ENCODE measurements around the gene VASP.
A peak's percentile ranks its signal among the peaks of the same experiment; 100 is the strongest.

The VASP gene
- 85.6 to 216 (median 144) reads per million in 9 experiments for total RNA-seq

GRCh38 chr19:45506989-45507871 lies at the start of gene VASP:
Gene VASP, plus strand, starts transcription at chr19:45507479. Its CDS starts 293 bp downstream, at chr19:45507772.
- Mint-ChIP-seq H3K36me3 (ENCODE audit: insufficient read depth) (peaks cover 33% of the 10 kb centered on the region), H3K27me3 (no peaks in the 10 kb centered on the region), H3K9me3 (no peaks in the 10 kb centered on the region), H3K4me3 (peak within 1 kb of the TSS; percentile 91 to 98), H3K27ac (peak within 1 kb of the TSS; percentile 82 to 96), H3K4me1 (ENCODE audit: low read depth in 2 of 2) (peaks cover 33 to 48% of the 10 kb centered on the region in 2 donors)
- DNase-seq: peak; percentile 89 to 95 (median 90)
- ATAC-seq (replicated peaks): peak; percentile 72

- Mint-ChIP-seq H3K27ac (peak overlapping the region in 1 of 2 donors; percentile 55), H3K36me3 (ENCODE audit: insufficient read depth) (peaks cover 22% of the 10 kb centered on the region), H3K27me3 (no peaks in the 10 kb centered on the region), H3K4me3 (peak overlapping the region in 1 of 2 donors; percentile 48), H3K4me1 (ENCODE audit: low read depth in 2 of 2) (peaks cover 21 to 22% of the 10 kb centered on the region in 2 donors), H3K9me3 (no peaks in the 10 kb centered on the region)
- no peak for DNase-seq
- ATAC-seq (replicated peaks): no peak
These were observed 49.5 kb upstream of the VASP start for GRCh38 chr19:45457776-45458175.

DNA sequence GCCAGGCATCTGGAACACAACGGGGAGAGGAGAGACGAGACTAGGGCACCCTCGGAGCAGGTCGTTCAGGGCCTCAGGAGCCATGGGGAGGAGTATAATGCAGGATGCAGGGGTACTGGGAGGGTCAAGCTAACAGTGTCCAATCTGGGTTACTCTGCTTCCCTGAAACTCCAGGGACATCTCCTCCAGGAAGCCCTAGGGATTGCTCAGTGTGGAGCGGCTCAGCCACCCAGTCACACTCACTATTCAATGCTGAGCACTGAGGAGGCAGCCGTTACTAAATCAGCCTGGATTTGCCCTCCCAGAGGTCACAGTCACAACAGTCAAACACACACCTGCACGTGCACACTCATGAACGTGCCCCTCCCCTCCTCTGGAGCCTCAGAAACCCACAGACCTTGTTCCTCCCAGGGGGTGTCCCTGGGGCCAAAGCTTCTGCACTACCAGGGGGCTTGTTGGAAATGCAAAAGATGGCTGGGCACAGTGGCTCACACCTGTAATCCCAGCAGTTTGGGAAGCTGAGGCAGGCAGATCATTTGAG lies 46.4 kb upstream of the VASP start:
- Mint-ChIP-seq H3K4me1 (ENCODE audit: low read depth in 2 of 2) (peaks cover 7 to 11% of the 10 kb centered on the region in 2 donors), H3K36me3 (ENCODE audit: insufficient read depth) (peaks cover 13% of the 10 kb centered on the region), H3K9me3 (no peaks in the 10 kb centered on the region), H3K27ac (no peak overlapping the region), H3K27me3 (peaks cover 0 to 6% of the 10 kb centered on the region in 2 donors), H3K4me3 (no peak overlapping the region)
- ATAC-seq (replicated peaks) (no peak), DNase-seq (no peak)

GRCh38 chr19:45462174-45462573 lies 45.1 kb upstream of the VASP start:
- Mint-ChIP-seq H3K4me3 (no peak overlapping the region), H3K4me1 (ENCODE audit: low read depth in 2 of 2) (peaks cover 3 to 6% of the 10 kb centered on the region in 2 donors), H3K36me3 (ENCODE audit: insufficient read depth) (peaks cover 16% of the 10 kb centered on the region), H3K27me3 (peaks cover 0 to 6% of the 10 kb centered on the region in 2 donors), H3K9me3 (no peaks in the 10 kb centered on the region), H3K27ac (no peak overlapping the region)
- DNase-seq (no peak), ATAC-seq (replicated peaks) (no peak)

DNA sequence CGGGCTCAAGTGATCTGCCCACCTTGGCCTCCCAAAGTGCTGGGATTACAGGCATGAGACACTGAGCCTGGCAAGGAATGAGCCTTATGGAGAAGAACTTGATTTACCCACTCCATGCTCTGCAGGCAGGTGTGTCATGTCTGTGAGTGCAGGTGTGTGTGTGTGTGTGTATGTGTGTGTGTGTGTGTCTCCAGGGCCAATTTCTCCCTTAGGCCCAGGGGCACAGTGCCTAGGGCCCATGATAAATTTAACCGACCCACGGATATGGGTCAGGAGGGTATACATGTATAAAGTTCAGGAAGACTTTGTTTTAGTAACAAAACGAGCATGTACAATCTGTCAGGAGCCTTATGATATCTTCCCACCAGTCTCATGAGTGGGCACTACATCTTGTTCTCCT lies 44.0 kb upstream of the VASP start:
- no peaks in the 10 kb centered on the region for H3K9me3 Mint-ChIP-seq
- H3K36me3 Mint-ChIP-seq (ENCODE audit: insufficient read depth): peaks cover 26% of the 10 kb centered on the region
- DNase-seq: no peak
- no peak overlapping the region for H3K4me3 Mint-ChIP-seq
- H3K4me1 Mint-ChIP-seq (ENCODE audit: low read depth in 2 of 2): peaks cover 10 to 11% of the 10 kb centered on the region in 2 donors
- no peak for ATAC-seq (replicated peaks)
- peak overlapping the region in 1 of 2 donors; percentile 52 for H3K27ac Mint-ChIP-seq
- peaks cover 0 to 6% of the 10 kb centered on the region in 2 donors for H3K27me3 Mint-ChIP-seq

GRCh38 chr19:45464274-45464673 lies 43.0 kb upstream of the VASP start:
- Mint-ChIP-seq H3K4me3 (no peak overlapping the region), H3K36me3 (ENCODE audit: insufficient read depth) (peaks cover 33% of the 10 kb centered on the region), H3K27me3 (peaks cover 0 to 6% of the 10 kb centered on the region in 2 donors), H3K4me1 (ENCODE audit: low read depth in 2 of 2) (peaks cover 16 to 18% of the 10 kb centered on the region in 2 donors), H3K27ac (peak overlapping the region in 1 of 2 donors; percentile 52), H3K9me3 (no peaks in the 10 kb centered on the region)
- ATAC-seq (replicated peaks): no peak
- no peak for DNase-seq

DNA sequence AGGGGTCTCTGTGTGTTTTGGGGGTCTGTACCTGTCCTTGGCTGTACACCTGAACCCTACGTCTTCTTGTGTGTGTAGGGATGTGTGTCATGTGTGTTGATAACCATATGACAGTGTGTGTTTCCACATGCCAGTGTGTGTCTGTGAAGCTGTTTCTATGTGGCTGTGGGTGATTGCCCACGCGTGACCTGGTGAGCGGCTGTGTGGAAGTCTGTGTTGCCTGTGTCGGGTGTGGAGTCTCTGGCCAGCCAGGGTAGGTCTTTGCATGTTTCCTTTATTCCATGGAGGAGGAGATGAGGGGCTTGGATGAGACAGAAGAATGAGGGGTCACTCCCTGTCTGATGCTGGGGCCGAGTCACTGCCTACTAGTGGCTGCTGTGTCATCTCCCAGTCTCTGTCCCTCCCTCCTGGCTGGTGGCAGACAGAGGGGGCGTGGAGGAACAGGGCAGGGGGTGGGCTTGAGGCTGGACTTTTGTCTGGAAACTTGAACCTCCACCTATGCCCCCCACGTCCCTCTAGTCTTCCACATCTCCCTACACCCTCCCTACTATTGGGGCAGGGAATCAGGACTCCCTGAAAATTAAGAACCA lies 42.3 kb upstream of the VASP start:
- Mint-ChIP-seq H3K27me3 (peaks cover 0 to 6% of the 10 kb centered on the region in 2 donors), H3K27ac (no peak overlapping the region), H3K4me1 (ENCODE audit: low read depth in 2 of 2) (peaks cover 22 to 25% of the 10 kb centered on the region in 2 donors), H3K36me3 (ENCODE audit: insufficient read depth) (peaks cover 39% of the 10 kb centered on the region), H3K4me3 (no peak overlapping the region), H3K9me3 (no peaks in the 10 kb centered on the region)
- no peak for DNase-seq
- ATAC-seq (replicated peaks): no peak

- Mint-ChIP-seq H3K4me3 (peak overlapping the region; percentile 94 to 98), H3K27ac (peak overlapping the region; percentile 96 to 100), H3K36me3 (ENCODE audit: insufficient read depth) (peaks cover 61% of the 10 kb centered on the region), H3K4me1 (ENCODE audit: low read depth in 2 of 2) (peaks cover 36 to 42% of the 10 kb centered on the region in 2 donors), H3K9me3 (no peaks in the 10 kb centered on the region), H3K27me3 (peaks cover 0 to 6% of the 10 kb centered on the region in 2 donors)
- ATAC-seq (replicated peaks) (no peak), DNase-seq (no peak)
These were observed 40.2 kb upstream of the VASP start for GRCh38 chr19:45467115-45467455.

DNA sequence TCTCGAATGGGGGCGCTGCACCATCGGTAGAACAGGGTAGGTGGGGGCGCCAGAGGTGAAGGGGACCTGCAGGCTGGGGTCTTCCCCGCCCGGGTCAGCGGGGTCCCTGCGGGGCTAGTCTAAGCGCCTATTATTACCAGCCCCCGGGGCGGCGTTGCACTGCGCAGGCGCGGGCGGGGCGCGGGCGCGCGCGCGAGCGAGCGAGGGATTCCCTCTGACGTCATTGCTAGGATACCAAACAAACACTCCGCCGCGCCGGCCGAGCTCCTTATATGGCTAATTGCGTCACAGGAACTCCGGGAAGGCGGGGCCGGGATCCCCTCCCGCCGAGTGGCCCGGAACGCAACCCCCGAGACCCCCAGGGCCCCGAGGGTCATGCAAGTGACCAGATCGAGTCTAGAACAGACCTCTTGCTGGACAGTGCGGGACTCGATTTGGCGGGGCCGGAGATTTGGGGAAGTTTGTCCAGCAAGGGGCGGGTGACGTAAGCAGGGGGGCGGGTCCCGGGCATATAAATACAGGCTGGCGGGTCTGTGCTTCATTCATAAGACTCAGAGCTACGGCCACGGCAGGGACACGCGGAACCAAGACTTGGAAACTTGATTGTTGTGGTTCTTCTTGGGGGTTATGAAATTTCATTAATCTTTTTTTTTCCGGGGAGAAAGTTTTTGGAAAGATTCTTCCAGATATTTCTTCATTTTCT lies 39.7 kb upstream of the VASP start, which contains the start of gene FOSB:
Gene FOSB, plus strand, starts transcription at position 541 of the 703 bp plus-strand sequence. CDS start 591 bp downstream, outside the sequence.
- Mint-ChIP-seq H3K4me1 (ENCODE audit: low read depth in 2 of 2) (peaks cover 36 to 42% of the 10 kb centered on the region in 2 donors), H3K36me3 (ENCODE audit: insufficient read depth) (peaks cover 66% of the 10 kb centered on the region)
- peak; percentile 27 for ATAC-seq (replicated peaks)

GRCh38 chr19:45468159-45468651 lies 39.1 kb upstream of the VASP start:
- H3K4me3 Mint-ChIP-seq: peak overlapping the region; percentile 94 to 98

More for the DNA sequence above, 39.7 kb upstream of the VASP start, which contains the start of gene FOSB:
- H3K9me3 Mint-ChIP-seq: no peaks in the 10 kb centered on the region
- H3K27me3 Mint-ChIP-seq: peaks cover 0 to 9% of the 10 kb centered on the region in 2 donors
- DNase-seq: peak; percentile 96
- peak within 1 kb of the TSS; percentile 96 to 100 for H3K27ac Mint-ChIP-seq
- H3K4me3 Mint-ChIP-seq: peak within 1 kb of the TSS; percentile 94 to 98

GRCh38 chr19:45468803-45469131 lies 38.5 kb upstream of the VASP start:
- H3K9me3 Mint-ChIP-seq: no peaks in the 10 kb centered on the region
- H3K4me1 Mint-ChIP-seq (ENCODE audit: low read depth in 2 of 2): peaks cover 39 to 49% of the 10 kb centered on the region in 2 donors
- peaks cover 78% of the 10 kb centered on the region for H3K36me3 Mint-ChIP-seq (ENCODE audit: insufficient read depth)
- peaks cover 0 to 16% of the 10 kb centered on the region in 2 donors for H3K27me3 Mint-ChIP-seq
- DNase-seq: no peak
- peak; percentile 47 for ATAC-seq (replicated peaks)
- H3K27ac Mint-ChIP-seq: peak overlapping the region; percentile 96 to 100
- H3K4me3 Mint-ChIP-seq: peak overlapping the region; percentile 94 to 98

More at GRCh38 chr19:45468159-45468651, 39.1 kb upstream of the VASP start:
- H3K36me3 Mint-ChIP-seq (ENCODE audit: insufficient read depth): peaks cover 72% of the 10 kb centered on the region
- H3K27me3 Mint-ChIP-seq: peaks cover 0 to 15% of the 10 kb centered on the region in 2 donors
- ATAC-seq (replicated peaks): peak; percentile 4
- DNase-seq: peak; percentile 60 to 71 (median 61)
- H3K9me3 Mint-ChIP-seq: no peaks in the 10 kb centered on the region
- H3K4me1 Mint-ChIP-seq (ENCODE audit: low read depth in 2 of 2): peaks cover 39 to 45% of the 10 kb centered on the region in 2 donors
- H3K27ac Mint-ChIP-seq: peak overlapping the region; percentile 96 to 100

DNA sequence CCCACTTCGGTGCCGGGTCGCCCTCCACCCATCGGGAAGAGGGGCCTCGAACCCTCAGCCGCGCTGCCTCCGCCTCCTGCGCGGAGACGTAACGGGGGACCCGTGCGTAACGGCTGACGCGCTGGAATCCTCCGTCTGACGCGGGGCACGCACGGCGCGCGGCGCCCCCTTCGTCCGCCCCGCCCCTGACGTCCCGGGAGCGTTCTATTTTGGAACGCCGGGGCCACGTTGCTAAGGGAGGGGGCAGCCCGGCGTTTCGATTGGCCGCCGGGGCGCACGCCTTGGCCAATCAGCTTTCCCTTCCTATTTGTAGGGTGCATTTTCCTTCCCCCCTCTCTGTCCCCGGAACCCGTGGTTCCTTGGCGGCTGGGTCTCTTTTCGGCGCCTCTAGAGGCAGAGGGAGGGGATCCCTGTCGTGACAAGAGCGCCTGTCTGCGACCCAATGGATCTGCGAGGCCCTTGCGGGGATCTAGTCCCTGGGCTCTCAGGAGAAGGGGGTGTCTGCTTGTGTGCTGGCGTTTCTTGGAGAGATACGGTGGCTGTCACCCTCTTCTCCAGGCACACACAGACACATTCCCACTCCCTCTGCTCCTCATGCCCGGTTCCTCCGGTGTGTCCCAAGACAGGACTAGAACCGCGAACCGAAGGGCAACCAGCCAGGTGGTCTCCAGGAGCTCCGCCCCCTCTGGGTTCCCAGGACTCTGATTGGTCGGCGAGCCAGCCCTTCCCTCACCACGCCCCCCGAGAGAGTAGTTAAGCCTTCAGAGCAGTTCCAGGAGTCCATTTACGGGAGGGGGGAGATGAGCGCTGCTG lies 37.9 kb upstream of the VASP start:
- Mint-ChIP-seq H3K4me1 (ENCODE audit: low read depth in 2 of 2) (peaks cover 39 to 54% of the 10 kb centered on the region in 2 donors), H3K27me3 (peaks cover 0 to 16% of the 10 kb centered on the region in 2 donors), H3K27ac (peak overlapping the region; percentile 96 to 100), H3K9me3 (no peaks in the 10 kb centered on the region), H3K36me3 (ENCODE audit: insufficient read depth) (peaks cover 83% of the 10 kb centered on the region), H3K4me3 (peak overlapping the region; percentile 94 to 98)
- peak; percentile 89 to 94 (median 91) for DNase-seq
- peak; percentile 53 for ATAC-seq (replicated peaks)
